Measurements from ENCODE around the gene ALDH3B2. TPM values are rescaled to one million over a fixed set of nuclear protein-coding genes. Genes with fewer than 3 reads are reported as not detected.
"Not testable (repeated sequence)": the region's sequence is repeated elsewhere in the genome, so short reads cannot be mapped to it uniquely, and the experiment has no call there.

Gene ALDH3B2, protein sequence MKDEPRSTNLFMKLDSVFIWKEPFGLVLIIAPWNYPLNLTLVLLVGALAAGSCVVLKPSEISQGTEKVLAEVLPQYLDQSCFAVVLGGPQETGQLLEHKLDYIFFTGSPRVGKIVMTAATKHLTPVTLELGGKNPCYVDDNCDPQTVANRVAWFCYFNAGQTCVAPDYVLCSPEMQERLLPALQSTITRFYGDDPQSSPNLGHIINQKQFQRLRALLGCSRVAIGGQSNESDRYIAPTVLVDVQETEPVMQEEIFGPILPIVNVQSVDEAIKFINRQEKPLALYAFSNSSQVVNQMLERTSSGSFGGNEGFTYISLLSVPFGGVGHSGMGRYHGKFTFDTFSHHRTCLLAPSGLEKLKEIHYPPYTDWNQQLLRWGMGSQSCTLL
- total RNA-seq: 0.67 and 1.6 TPM in 2 replicates
- long read RNA-seq, partial matches to known transcripts: 0 of 1 reads
- long read RNA-seq, other reads (novel, unspliced or antisense): 1 of 1 reads

DNA sequence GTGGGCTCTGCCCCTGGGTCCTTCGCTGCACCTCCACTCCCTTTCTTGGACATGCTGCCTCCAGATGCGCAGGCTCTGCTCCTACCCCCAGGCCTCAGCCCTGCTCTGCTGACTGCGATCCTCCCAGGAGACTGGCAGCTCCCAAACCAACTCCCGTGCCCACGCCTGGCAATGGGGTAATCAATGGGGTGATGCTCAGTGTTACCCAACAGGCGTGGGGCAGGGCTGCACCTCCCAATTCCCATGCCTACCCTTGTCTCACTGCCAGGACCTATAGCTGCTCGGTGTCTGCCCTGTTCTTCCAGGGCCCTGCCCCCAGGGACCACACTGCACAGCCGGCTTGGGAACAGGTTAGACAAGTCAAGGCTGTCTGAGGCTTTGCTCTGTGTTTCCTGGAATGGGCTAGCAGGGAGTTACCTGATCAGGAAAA, at the start of gene ALDH3B2:
ALDH3B2 (minus strand) TSS at position 182 of the 430 bp plus-strand sequence. CDS start 7,688 bp downstream, outside the sequence.
- TF ChIP-seq, protein P1, sequence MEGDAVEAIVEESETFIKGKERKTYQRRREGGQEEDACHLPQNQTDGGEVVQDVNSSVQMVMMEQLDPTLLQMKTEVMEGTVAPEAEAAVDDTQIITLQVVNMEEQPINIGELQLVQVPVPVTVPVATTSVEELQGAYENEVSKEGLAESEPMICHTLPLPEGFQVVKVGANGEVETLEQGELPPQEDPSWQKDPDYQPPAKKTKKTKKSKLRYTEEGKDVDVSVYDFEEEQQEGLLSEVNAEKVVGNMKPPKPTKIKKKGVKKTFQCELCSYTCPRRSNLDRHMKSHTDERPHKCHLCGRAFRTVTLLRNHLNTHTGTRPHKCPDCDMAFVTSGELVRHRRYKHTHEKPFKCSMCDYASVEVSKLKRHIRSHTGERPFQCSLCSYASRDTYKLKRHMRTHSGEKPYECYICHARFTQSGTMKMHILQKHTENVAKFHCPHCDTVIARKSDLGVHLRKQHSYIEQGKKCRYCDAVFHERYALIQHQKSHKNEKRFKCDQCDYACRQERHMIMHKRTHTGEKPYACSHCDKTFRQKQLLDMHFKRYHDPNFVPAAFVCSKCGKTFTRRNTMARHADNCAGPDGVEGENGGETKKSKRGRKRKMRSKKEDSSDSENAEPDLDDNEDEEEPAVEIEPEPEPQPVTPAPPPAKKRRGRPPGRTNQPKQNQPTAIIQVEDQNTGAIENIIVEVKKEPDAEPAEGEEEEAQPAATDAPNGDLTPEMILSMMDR (IDR thresholded peaks at IDR 0.05; ENCODE audit: unreplicated experiment): no peak
- peaks cover 16% of the 10 kb centered on the region for H3K4me1 Mint-ChIP-seq (ENCODE audit: low read depth)
- H3K27ac Mint-ChIP-seq: peak within 1 kb of the TSS; percentile 88
- H3K4me3 Mint-ChIP-seq (ENCODE audit: low read depth): peak within 1 kb of the TSS; percentile 19
- H3K36me3 Mint-ChIP-seq (ENCODE audit: insufficient read depth): no peaks in the 10 kb centered on the region
- no peak for DNase-seq (ENCODE audit: low spot score, unreplicated experiment)
- H3K27me3 Mint-ChIP-seq: peaks cover 3% of the 10 kb centered on the region
- peaks cover 6% of the 10 kb centered on the region for H3K9me3 Mint-ChIP-seq (ENCODE audit: low read depth)

DNA sequence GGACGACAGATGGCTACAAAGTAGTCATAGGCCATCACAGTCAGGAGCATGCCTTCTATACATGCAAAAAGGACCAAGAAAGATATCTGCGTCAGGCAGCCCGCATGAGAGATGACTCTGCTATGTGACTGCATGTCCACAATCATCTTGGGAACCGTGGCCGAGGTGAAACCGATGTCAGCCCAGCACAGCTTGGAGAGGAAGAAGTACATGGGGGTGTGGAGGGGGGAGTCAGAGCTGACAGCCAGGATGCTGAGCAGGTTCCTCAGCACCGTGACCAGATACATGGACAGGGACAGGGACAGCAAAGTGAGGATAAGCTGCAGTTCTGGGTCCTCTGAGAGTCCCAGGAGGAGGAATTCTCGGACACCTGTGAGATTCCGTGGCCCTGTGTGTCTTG, 48.6 kb upstream of the ALDH3B2 start:
- not testable (repeated sequence) for H3K9me3 Mint-ChIP-seq (ENCODE audit: low read depth); H3K36me3 Mint-ChIP-seq (ENCODE audit: insufficient read depth); H3K4me1 Mint-ChIP-seq (ENCODE audit: low read depth); H3K27ac Mint-ChIP-seq; DNase-seq (ENCODE audit: low spot score, unreplicated experiment); H3K4me3 Mint-ChIP-seq (ENCODE audit: low read depth); H3K27me3 Mint-ChIP-seq

DNA sequence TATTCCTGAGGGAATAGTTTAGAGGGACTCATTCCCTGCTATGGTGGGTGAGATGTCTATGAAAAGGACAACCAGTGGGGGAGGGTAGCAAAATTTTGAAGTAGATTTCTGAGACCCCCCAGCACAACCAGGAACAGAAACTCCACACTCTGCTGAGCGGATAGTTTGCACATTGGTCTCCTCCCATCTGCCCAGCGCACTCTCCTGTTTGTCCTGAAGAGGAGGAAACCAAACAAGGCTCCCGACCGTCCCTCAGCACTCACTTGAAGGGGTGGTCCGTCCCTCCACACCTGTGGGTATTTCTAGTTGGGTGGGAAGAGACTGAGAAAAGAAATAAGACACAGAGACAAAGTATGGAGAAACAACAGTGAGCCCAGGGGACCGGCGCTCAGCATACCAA, 41.8 kb upstream of the ALDH3B2 start:
- not testable (repeated sequence) for H3K4me3 Mint-ChIP-seq (ENCODE audit: low read depth); H3K27ac Mint-ChIP-seq; DNase-seq (ENCODE audit: low spot score, unreplicated experiment); H3K9me3 Mint-ChIP-seq (ENCODE audit: low read depth); H3K4me1 Mint-ChIP-seq (ENCODE audit: low read depth); H3K36me3 Mint-ChIP-seq (ENCODE audit: insufficient read depth)
- peaks cover 25% of the 10 kb centered on the region for H3K27me3 Mint-ChIP-seq

DNA sequence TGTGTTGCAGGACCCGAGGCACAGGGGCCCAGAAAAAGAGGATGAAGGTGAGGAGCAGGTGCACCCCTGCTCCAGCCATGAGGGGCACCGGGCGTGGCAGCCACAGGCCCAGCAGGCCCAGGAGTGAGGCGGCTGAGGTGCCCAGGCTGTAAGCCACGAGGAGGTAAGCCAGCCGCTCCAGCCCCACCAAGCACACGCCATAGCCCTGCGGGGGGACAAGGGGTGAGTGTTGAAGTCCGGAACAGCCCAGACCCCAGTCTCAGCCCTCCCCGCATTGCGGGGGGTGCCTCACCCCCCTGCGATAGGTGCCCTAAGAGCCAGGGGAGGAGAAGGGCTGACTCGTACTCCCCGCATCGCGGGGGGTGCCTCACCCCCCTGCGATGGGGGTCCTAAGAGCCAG, 41.4 kb upstream of the ALDH3B2 start:
- H3K27ac Mint-ChIP-seq; H3K4me1 Mint-ChIP-seq (ENCODE audit: low read depth); H3K4me3 Mint-ChIP-seq (ENCODE audit: low read depth); H3K9me3 Mint-ChIP-seq (ENCODE audit: low read depth); DNase-seq (ENCODE audit: low spot score, unreplicated experiment); H3K36me3 Mint-ChIP-seq (ENCODE audit: insufficient read depth): not testable (repeated sequence)
- H3K27me3 Mint-ChIP-seq: peaks cover 27% of the 10 kb centered on the region

DNA sequence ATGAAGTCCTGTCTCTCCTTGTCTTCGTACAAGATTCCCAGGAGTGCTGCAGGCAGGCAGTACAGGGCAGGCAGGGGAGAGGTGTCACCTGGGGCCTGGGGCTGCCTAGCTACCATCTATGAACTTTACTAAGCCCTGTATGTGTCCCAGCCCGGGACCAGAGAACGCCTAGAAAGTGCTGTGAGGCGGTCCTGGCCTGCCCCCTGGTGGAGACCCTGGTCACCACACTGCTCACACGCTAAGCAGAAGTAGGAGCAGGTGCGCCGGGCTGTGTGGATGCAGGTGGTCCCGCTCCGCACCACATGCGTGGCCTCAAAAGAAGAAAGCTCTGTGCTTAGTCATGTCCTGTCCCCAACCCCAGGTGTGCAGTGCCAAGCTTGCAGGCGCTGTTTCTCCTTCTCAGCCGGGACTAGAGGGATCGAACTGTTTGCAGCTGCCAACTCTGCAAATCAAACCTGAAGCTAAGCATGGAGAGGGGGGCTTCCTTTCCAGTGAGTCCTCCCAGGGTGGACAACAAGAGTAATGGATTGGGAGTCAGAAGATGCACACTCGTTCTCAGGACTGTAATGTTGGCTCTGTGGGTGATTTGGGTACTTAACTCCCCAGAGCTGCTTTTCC, 39.6 kb upstream of the ALDH3B2 start:
- H3K4me3 Mint-ChIP-seq (ENCODE audit: low read depth); H3K36me3 Mint-ChIP-seq (ENCODE audit: insufficient read depth); H3K27ac Mint-ChIP-seq; H3K9me3 Mint-ChIP-seq (ENCODE audit: low read depth); H3K4me1 Mint-ChIP-seq (ENCODE audit: low read depth): not testable (repeated sequence)
- H3K27me3 Mint-ChIP-seq: peaks cover 36% of the 10 kb centered on the region
- TF ChIP-seq, protein P1 (IDR thresholded peaks at IDR 0.05; ENCODE audit: unreplicated experiment): peak; percentile 51
- peak; percentile 37 for DNase-seq (ENCODE audit: low spot score, unreplicated experiment)

DNA sequence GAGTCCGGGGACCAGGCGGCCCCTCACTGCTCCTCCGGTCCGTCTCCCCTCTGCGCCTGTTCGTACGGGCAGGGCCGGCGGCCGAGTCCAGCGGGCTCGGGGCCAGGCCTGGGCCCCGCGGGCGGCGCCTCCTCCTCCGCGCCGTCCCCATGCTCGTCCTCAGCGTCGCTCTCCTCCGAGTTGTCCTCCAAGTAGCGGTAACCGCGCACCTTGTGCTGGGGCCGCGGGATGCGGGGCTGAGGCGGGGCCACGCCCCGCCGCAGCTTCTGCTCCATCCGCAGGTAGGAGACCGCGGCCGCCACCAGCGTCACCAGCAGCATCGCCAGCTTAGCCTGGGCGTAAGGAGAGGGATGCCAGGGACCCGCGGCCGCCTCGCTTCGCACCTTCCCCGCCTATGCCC, 37.3 kb upstream of the ALDH3B2 start:
- DNase-seq (ENCODE audit: low spot score, unreplicated experiment); H3K4me1 Mint-ChIP-seq (ENCODE audit: low read depth); H3K4me3 Mint-ChIP-seq (ENCODE audit: low read depth); H3K36me3 Mint-ChIP-seq (ENCODE audit: insufficient read depth); H3K27ac Mint-ChIP-seq; H3K9me3 Mint-ChIP-seq (ENCODE audit: low read depth): not testable (repeated sequence)
- H3K27me3 Mint-ChIP-seq: peaks cover 30% of the 10 kb centered on the region

DNA sequence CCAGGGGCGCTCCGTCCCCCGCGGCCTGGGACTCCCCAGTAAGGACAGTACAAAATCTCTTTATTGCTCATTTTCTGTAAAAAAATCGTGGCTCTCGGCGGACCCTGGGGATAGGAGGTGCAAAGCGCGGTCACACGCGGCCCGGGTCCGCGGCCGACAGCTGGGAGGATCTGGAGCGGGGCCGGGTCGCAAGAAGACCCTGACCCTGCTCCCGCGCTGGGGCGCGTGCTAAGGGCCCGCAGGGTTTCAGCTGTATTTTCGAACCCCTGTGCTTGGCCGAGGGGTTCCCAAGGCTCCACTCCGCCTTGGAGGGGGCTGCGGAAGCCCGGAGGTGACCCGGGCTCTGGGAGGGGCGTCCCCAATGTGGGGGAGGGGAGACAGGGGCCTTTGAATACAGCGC, 36.8 kb upstream of the ALDH3B2 start:
- H3K4me1 Mint-ChIP-seq (ENCODE audit: low read depth); H3K9me3 Mint-ChIP-seq (ENCODE audit: low read depth); DNase-seq (ENCODE audit: low spot score, unreplicated experiment); H3K27ac Mint-ChIP-seq; H3K36me3 Mint-ChIP-seq (ENCODE audit: insufficient read depth): not testable (repeated sequence)
- Mint-ChIP-seq H3K27me3 (peaks cover 27% of the 10 kb centered on the region), H3K4me3 (ENCODE audit: low read depth) (peak overlapping the region; percentile 52)

DNA sequence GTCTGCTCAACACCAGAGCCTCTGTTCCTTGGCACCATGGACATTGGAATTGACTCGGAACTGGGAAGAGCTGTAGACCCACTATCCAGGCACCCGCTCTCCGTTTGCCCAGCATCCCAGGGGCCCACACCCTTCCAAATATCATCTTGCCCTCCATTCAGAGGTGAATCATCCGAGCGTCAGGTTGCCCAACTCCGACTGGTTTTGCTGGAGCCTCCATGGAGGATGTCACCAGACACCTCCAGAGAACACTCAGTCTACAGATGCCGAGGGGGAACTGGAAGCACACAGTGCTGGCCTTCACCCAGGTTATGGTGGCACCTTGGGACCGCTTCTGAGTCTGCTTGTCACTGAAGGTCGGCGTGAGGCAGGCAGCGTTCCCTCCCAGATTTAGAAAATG, 35.4 kb upstream of the ALDH3B2 start:
- H3K27ac Mint-ChIP-seq; H3K4me3 Mint-ChIP-seq (ENCODE audit: low read depth); H3K9me3 Mint-ChIP-seq (ENCODE audit: low read depth); DNase-seq (ENCODE audit: low spot score, unreplicated experiment); H3K36me3 Mint-ChIP-seq (ENCODE audit: insufficient read depth); H3K4me1 Mint-ChIP-seq (ENCODE audit: low read depth): not testable (repeated sequence)
- H3K27me3 Mint-ChIP-seq: peaks cover 29% of the 10 kb centered on the region

Measured in progenitor cell of endocrine pancreas (in vitro differentiated cells).